HPDE6-E6E7 (cell line): ENCODE measurements around the gene CDHR3.
"Not testable (repeated sequence)": the region's sequence is repeated elsewhere in the genome, so short reads cannot be mapped to it uniquely, and the experiment has no call there.

ENCODE experiments used
- DNase-seq: peaks from one replicate; pipeline ENCODE4 v3.0.0; 2011; ENCODE audit warnings: missing footprints; ENCODE audit errors: extremely low spot score

Gene CDHR3

DNA sequence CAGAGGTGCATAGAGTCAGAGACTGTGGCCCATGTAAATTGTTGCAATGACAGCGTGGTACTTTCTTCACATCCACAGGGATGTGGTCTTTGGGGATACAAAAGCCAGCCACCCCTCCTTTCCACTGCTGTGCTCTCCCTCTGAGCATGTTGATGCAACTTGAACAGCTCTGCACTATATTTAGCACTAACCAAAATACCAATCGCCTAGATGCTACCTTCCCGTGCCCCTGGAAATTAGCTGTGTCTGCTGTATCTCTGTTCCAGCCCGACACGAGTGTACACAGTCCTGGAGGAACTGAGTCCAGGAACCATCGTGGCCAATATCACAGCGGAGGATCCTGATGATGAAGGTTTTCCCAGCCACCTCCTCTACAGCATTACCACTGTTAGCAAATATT, 38.1 kb downstream of the CDHR3 start:
- no peak for DNase-seq

DNA sequence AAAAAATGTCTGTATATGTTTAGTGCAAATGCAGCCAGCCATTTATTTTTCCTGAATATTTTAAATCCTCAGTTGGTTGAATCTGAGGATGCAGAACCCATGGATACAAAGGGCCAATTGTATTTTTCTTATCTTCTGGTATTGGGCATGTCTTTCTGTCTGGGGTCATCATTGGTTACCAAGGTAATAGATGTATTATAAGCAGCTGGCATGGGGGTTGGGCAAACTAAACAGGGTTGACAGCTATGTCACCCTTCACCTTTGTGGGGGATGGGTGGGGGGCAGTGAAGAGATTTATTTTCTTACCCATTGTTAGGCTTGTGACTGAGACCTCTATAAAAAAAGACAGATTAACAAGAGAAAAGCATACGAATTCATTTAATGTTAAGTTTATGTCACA, 38.8 kb downstream of the CDHR3 start:
- DNase-seq: no peak

DNA sequence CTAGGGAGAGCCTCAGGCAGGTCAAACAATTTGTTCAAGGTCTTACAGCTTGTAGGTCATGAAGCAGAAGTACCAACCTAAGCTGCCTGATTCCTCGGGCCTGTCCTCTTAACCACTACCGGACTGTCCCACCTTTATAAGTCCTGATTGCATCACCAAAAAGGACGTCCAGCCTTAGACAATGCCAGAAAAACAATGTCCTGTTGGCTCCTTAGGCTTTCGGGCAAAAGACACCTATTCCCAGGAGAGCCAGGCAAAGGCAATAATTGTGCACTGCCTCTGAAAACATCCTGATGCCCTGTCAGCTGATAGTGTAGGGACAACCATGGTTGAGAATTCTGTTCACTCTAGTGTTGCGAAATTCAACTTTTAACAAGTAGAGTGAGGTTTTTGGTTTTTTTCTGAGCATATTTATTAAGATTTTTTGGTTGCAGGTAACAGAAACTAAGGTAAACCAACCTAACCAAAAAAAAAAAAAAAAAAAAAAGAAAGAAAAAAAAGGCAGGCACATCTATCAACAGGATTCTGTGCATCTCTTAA, 40.5 kb downstream of the CDHR3 start:
- no peak for DNase-seq

DNA sequence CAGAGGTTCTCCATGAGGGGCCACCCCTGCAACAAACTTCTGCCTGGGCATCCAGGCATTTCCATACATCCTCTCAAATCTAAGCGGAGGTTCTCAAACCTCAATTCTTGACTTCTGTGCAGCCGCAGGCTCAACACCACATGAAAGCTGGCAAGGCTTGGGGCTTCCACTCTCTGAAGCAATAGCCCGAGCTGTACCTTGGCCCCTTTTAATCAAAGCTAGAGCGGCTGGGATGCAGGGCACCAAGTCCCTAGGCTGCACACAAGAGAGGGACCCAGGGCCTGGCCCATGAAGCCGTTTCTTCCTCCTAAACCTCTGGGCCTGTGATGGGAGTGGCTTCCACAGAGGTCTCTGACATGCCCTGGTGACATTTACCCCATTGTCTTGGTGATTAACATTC, 43.8 kb downstream of the CDHR3 start:
- no peak for DNase-seq

DNA sequence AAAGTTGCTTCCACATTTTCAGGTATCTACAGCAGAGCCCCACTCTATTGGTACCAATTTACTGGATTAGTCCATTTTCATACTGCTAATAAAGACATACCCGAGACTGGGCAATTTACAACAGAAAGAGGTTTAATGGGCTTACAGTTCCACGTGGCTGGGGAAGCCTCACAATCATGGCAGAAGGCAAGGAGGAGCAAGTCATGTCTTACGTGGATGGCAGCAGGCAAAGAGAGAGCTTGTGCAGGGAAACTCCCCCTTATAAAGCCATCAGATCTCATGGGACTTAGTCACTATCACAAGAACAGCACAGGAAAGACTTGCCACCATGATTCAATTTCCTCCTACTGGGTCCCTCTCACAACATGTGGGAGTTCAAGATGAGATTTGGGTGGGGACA, 44.7 kb downstream of the CDHR3 start:
- not testable (repeated sequence) for DNase-seq

DNA sequence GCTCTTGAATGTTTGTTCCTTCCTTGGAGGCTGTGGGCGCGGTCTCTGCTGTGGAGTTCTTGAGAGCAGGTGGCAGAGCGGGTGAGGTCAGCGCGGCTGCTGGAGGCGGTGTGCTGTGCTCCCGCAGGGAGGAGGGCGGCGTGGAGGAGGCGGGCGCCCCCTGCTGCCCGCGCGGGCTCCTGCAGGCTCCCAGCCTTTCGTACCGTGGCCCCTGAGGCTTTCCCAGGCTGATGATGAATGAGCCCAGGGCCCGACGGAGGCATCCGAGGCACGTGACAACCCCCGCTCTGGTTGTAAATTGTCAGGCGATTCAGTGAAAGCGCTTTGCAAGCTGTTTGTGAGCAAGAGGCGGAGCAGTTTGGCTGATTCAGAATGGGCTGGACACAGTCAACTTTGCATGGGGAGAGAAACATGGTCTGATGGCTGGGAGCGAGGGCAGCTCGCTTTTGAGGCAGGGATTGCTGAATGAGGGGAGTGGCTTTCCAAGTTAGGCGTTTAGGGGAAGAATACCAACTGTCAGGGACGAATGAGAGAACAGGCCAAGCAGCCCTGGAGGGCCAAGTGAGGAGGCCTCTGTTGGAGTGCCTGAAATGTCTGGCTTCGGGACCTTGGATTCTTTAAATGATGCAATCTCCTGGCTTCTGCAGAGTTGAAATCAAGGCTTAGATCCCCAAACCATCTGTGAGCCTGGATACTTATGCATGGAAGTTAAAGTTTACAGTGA, 46.6 kb downstream of the CDHR3 start:
- peak; percentile 86 for DNase-seq

DNA sequence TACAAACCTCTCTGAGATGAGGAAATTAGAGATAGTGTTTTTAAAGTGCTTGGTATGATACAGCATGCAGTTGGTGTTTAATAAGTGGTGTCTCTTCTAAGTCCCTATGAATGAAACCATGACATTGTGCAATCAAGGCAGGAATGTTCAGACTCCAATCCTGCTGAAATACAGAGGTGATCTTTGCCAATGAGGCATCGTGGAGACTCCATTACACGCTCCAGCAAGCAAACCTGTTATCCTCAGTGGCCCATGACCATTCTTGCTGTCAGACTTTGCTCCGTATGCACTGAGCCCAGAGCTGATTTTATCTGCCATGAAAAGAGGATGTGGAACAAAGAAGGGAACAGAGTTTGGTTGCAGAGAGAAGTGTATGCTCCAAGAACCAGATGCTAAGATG, 47.3 kb downstream of the CDHR3 start:
- no peak for DNase-seq

DNA sequence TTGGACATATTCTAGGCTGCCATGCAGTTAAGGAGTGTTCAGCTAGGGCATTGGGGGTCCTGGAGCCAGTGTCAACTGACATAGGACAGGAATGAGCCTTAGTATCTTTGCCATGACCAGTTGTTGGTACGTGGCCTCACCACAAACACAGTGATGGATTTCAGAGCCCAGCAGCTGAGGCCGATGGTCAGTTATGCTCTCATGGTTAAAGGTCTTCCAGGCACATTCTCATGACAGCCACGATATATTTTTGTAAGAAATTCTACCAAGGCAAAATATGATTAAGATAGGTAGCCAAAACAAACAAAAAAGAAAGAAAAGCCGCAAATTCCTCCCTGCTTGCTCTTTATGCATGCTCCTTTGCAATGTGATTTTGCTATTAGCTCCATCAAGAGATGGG, 47.8 kb downstream of the CDHR3 start:
- DNase-seq: no peak

DNA sequence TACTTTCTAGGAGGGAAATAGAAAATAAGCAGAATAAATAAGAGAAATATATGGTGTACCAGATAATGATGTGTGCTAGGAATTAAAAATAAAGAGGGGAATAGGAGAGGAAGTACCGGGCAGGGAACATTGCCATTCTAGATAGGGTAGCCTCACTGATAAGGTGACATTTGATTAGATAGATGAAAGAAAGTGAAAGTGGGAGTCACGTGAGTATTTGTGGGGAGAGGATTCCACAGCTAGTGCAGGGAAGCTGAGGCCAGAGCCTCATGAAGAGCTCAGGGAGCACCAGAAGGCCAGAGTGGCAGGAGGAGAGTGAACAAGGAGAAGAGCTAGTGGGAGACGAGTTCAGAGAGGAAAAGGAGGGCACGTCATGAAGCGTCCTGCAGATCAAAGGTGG, 49.1 kb downstream of the CDHR3 start:
- DNase-seq: no peak

DNA sequence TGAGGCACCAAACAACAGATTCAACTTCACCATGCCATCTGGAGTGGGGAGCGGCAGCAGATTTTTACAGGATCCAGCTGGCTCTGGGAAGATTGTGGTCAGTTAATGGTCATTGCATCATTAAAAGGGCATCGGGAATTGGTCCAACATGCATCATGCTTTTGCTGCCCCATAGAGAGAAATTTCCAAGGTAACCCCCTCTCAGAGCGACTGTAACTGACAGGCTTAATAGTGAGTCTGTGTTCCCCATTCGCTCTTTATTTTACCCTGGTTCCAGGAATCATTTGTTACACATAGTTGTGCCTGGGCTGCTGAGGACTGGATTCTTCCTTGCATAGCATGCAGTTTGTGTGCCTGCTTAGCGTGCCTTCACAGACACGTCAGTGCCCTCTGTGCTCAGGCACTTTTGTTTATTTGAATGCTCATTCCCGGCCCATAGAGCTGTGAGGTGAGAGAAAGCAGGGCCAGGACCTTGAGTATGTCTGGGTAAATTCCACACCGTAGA, 49.9 kb downstream of the CDHR3 start:
- DNase-seq: no peak

DNA sequence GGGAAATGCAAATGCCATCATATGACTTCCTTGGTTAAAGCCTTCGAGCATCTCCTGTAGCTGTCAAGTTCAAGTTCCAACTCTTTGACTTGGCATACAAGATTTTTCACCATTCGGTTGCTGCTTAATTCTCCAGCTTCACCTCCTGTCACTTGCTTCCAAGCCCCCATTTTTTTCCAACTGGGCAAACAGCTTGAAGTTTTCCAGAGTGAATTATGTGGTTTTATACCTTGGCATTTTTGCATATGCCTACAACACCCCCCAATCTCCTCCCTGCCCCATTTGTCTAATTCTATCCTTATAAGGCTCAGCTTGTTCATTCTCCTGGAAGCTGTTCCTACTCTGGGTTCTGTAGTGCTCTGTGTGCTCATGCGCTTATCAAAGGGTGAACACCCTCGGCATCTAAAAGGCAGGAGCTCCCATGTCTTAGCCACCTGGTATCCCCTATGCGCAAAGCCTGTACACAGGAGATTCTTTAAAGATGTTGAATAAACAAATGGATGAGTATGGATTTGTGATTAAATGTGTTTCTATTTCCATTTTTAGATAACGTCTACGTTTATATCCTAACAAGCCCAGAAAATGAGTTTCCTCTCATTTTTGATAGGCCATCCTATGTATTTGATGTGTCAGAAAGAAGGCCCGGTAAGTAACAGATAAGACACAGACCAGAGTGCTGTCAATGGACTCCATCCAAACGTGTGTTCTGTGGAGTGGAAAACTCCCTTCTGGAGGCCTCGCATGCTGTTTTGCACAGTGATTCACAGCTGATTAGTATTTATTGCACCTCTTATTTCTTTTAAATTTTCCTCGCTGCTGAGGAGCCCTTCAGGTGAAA, 52.5 kb downstream of the CDHR3 start:
- DNase-seq: no peak

DNA sequence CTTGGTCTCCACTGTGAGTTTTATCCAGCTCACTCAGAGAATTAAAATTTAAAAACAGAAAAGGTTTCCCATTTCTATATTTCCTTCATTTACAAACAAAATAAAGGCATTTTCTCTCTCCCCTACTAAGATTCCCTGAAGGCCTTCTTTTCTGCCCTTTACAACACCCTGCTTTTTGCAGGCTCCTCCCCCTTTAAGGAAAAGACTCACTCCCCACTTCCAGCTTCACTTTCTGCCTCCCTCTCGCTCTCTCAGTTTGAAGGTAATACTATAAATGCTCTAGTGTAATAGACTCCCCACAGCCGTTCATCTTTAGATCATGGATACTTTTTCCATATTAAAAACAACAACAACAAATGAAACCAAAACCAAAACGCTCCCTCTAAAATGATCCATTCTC, 53.3 kb downstream of the CDHR3 start:
- no peak for DNase-seq

DNA sequence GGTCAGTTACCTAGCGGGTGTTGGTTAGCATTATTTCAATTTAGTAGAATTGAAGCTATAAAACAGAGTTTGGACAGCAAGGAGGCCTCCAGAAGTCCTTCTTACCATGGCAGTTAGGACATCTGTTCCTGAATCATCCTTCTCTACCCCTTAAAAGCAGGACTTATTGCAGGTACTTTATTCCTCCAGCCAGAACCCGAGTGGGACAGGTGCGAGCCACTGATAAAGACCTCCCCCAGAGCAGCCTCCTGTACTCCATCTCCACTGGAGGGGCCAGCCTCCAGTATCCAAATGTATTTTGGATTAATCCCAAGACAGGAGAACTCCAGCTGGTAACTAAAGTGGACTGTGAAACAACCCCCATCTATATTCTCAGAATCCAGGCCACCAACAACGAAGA, 54.6 kb downstream of the CDHR3 start:
- DNase-seq: no peak

DNA sequence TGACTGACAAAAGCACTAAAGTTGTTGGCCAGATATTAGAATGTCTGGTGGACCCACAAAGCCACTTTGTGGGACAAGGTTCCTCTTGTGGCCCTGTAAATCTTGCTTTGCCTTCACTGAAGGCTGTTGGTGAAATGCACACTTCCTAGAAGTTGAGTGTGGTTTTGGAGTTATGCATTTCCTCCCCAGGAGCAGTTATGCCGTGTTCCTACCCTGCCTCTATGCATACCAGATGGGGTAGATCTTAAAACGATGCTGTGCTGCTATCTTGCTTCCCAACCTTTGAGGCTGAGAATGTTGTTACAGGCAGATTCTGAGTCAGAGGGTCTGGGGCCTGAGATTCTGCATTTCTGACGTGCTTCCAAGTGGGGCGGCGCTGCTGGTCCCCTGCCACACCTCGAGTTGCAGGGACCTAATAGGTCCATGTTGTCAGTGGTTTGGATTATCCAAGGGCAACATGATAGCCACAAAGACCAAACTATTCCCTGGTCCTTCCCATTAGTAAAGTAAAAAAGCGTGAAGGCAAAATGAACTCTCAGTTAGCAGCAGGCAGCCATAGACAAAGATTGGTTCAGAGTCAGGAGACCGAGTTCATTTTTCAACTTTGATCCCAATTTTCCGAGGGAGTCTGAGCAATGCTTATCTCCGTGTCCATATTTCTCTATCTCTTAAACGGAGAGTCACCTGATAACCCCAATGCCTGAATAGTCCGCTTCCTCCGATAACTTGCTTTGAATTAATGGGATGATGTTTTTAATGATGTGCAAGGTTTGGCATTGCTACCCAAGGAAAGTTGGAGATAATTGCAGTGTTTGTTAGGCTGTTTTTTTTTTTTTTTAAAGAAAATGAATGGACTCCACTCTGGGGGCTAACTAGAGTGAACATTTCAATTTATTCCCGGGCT, 55.8 kb downstream of the CDHR3 start:
- DNase-seq: no peak

DNA sequence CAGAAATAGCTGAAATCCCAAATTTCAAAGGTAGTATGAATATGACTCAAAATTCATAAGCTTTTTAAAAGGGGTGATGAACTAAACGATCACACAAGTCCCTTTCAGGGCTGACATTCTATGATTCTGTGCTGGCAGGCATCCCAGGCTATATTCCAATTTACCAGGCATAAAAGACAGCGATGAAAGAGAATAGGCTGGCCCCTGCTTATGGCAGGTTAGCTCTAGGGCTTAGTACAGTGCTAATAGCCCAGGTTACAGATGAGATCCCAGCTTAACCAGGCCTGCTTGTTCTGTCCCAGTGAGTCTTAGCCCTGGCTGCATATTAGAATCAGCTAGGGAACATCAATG, 56.4 kb downstream of the CDHR3 start:
- no peak for DNase-seq

DNA sequence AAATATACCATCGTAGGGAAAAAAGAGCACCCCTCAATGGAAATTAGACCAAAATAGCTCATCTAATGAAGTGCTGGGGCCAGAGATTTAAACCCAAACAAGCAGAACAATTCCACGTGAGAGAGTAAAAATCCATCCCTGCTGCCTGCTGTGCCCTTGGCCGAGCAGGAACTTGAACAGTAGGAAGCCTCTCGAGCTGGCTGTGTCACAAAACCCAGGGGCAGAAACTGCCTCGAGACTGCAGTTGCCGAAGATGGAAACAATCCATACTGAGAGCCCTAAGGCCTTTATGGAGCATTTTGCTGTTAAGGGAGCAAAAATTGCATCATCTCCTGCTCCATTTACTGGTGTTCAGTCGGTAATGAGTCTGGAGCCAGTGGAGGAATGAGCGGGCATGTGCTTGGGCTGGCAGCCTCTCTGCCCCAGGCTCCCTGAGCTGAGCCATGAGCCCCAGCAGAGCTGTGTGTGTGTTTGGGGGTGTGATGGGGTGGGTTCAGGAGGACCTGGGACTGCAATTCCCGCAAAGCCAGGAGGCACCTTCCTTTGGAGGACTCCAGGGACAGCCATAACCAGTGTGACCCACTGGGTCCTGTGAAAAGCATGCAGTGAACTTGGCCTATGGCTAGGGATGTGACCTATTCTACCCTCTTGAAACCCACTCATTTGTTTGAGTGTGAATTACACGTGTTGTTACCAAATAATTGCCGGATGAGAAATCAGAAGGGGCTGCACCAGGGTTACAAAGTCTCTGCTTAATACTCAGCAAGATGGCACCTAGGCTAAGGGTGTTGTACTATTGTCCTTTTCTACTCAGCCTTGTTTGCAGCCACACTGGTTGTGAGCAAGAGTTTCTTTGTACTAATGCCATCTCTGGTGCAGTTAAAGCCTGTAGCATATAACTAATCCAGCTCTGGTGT, 58.3 kb downstream of the CDHR3 start:
- no peak for DNase-seq

DNA sequence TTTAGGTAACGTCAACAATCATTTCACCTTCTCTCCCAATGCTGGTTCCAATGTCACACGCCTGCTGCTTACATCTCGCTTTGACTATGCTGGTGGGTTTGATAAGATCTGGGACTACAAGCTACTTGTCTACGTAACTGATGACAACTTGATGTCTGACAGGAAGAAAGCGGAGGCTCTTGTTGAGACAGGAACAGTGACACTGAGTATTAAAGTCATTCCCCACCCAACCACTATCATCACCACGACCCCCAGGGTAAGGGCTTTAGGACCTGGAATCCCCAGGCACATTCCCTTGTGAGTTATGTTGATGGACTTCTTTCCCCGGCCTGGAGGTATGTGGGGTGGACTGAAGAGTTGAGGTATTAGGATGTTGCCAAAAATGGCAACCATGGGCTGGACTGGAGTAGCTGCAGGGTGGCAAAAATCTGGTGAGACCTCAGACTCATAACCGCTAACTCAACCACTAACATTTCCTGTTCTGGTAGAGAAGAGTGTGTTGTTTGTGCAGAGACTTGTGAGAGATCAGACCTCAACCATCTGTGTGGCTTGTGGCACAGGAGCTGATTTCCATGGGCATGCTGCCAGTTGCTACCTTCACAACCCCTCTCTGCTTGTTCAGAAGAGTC, 59.2 kb downstream of the CDHR3 start:
- no peak for DNase-seq

DNA sequence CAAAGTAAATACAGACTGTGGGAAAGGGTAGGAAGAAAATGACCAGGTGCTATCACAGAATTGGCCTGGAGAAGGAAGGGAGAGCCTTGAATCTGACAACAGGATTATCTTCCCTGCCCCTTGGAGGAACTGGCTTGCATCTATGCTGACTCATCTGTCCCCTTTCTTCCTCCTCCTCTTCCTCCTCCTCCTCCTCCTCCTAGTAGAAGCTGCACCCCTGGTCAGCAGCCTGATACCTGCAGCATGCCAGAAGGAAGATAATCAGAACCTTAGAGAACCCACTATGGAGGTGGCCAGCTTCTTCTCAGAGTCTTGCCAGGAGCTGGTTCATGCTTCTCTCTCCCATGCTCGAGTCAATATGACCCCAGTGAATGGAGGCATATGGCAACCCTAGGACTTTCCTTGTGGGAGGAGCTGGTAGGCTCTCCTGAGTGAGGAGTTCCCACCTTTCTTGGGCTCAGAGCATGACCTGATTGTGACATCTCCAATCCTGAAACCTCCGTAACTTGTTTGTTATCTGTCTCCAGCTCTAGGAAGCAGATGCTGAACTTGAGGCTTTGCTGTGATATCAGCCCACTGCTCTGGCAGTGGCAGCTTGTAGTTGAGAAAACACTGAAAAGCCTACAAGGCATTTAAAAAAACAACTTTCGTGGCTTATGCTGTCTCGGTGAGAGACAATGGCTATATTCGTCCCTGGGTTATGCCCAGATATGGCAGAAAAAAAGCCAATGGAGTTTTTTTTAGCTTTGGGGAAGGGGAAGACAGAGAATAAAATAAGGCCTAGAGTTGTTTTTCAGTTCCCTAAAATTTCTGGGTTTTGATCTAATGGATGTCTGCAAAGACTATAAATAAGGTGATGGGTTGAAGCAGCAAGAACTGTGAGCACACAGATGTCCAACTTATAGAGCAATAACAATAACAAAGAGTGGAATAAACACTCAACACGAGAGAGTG, 60.6 kb downstream of the CDHR3 start:
- no peak for DNase-seq

DNA sequence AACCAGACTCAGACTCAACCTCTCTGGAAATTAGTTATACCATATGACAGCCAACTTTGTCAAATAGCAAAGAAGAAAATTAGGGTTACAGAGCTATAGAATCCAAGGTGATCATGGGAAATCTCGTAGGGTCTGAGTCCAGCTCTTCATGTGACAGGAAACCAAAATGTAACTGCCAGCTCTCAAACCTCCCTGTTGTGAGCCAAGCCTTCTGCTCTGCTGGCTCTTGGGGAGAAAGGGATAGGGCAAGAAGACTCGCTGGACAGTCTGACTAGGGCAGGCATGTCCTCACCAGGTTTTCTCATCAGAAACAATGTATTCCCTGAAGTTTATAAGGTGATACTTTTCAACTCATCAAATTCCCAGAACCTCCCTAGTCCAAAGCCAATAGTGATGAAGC, 63.0 kb downstream of the CDHR3 start:
- DNase-seq: no peak
